ENCODE results near the gene DNASE2B. TPM values are rescaled to one million over a fixed set of nuclear protein-coding genes. Genes with fewer than 3 reads are reported as not detected.

The DNASE2B gene
- total RNA-seq, 2 experiments from 2014 or later: not detected

DNA sequence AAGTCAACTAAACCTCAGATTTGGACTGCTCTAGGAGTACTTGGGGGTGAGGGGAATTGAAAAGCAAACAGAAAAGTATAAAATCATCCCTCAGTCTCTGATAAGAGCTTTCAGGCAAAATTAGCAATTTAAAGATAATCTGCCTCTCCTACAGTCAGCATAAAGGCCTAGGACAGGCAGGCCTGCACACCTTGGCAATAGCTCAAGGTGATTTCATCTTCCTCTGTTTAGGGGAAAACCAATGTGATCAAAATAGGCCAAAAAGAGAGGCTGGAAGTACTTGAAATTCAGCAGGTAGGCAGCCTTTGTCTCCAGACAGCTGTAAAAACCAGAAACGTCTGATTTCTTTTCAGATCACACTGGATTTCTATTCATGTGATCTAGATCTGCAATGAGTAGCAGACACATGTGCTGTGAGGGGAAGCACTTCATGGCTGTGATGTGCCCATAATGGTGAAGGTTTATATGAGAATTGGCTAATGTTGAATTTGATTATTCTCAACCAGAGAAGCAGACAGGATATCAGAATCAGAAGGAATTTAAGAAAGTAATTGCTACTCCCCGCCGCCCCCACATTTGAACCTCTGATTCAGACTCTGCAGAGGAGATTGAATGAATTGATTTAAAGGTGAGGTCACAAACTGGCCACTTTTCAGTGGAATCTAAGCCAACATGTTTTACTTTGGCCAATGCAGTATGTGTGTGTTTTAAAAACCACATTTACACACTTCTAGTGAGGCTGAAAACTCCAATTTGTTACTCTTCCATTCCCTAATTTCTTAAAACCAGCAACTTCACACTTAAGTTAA lies 45.8 kb upstream of the DNASE2B start:
- Mint-ChIP-seq H3K27ac (no peak overlapping the region), H3K4me1 (ENCODE audit: low read depth) (peaks cover 6% of the 10 kb centered on the region), H3K36me3 (ENCODE audit: low read depth) (no peaks in the 10 kb centered on the region), H3K27me3 (peaks cover 2% of the 10 kb centered on the region), H3K9me3 (peaks cover 3% of the 10 kb centered on the region), H3K4me3 (no peak overlapping the region)
- ATAC-seq (no peak), DNase-seq (no peak)
- intact Hi-C loops (cut with micrococcal nuclease): no loop called here
- ChIA-PET CTCF (no interaction called here), POLR2A (no interaction called here)
- TF ChIP-seq, protein P1, sequence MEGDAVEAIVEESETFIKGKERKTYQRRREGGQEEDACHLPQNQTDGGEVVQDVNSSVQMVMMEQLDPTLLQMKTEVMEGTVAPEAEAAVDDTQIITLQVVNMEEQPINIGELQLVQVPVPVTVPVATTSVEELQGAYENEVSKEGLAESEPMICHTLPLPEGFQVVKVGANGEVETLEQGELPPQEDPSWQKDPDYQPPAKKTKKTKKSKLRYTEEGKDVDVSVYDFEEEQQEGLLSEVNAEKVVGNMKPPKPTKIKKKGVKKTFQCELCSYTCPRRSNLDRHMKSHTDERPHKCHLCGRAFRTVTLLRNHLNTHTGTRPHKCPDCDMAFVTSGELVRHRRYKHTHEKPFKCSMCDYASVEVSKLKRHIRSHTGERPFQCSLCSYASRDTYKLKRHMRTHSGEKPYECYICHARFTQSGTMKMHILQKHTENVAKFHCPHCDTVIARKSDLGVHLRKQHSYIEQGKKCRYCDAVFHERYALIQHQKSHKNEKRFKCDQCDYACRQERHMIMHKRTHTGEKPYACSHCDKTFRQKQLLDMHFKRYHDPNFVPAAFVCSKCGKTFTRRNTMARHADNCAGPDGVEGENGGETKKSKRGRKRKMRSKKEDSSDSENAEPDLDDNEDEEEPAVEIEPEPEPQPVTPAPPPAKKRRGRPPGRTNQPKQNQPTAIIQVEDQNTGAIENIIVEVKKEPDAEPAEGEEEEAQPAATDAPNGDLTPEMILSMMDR (IDR thresholded peaks at IDR 0.05): no peak

DNA sequence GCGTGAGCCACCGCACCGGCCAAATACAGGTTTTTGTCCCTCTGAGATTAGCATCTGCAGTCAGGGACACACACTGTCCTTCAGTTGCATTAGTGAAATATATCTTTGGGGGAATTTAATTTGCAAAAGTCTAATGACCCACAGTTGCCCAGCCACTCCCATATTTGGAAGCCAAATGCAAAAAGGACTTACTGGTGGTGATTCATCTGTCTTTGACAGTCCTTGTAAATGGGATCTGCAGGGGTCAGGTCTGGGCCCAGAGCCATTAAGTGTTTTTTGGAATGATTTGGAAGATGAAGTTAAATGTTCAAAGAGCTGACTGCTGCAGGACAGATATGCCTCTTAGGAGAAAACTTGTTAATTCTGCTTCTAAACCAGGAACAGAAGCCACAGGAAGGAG lies 44.6 kb upstream of the DNASE2B start:
- intact Hi-C loops (cut with micrococcal nuclease): no loop called here
- ATAC-seq (no peak), DNase-seq (no peak)
- Mint-ChIP-seq H3K27me3 (peaks cover 2% of the 10 kb centered on the region), H3K4me1 (ENCODE audit: low read depth) (peaks cover 6% of the 10 kb centered on the region), H3K4me3 (no peak overlapping the region), H3K27ac (no peak overlapping the region), H3K9me3 (peaks cover 3% of the 10 kb centered on the region), H3K36me3 (ENCODE audit: low read depth) (no peaks in the 10 kb centered on the region)
- TF ChIP-seq, protein P1 (IDR thresholded peaks at IDR 0.05): no peak
- ChIA-PET POLR2A (no interaction called here), CTCF (no interaction called here)

DNA sequence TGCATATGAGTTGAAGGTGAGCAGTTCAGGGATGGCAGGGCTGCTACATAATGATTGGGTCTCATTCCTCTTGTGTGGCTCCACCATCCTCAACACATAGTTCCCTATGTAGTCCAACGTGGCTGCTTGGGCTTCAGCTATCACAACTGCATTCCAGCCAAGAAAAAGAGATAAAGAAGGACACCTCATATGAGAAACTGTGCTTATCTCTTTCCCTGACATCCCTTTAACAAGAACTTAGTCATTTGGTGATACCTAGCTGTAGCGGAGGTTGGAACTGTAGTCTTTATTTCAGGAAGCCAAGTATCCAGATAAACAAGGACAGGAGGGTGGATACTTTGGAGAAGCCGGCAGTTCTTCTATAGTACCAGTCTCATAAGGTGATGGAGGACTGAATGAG lies 42.7 kb upstream of the DNASE2B start:
- no peak overlapping the region for H3K27ac Mint-ChIP-seq

DNA sequence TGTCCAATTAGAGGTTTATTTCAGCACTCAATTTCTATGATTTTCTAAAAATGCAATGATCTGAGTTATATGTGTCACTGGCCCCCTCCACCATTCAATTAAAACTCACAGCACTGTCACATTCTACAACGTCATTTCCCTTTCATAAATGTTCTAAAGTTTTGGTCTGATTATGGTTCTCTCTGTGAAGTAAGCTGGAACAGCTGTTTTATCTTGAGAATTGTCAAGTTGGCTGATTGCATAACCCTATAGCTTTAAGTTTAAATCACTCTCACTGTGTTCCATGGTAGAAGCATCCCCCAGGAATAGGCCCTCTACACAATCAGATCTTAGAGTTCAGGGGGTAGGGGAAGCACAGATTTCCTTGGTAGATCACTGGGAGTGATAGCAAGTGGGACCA lies 41.4 kb upstream of the DNASE2B start:
- ChIA-PET POLR2A (no interaction called here), CTCF (interaction anchor here (1.1 kb wide), 1 partner anchor 9 kb away, joined by 3 read pairs; no protein-coding TSS in a partner anchor)
- H3K4me1 Mint-ChIP-seq (ENCODE audit: low read depth): peaks cover 3% of the 10 kb centered on the region
- peaks cover 3% of the 10 kb centered on the region for H3K9me3 Mint-ChIP-seq
- no peaks in the 10 kb centered on the region for H3K36me3 Mint-ChIP-seq (ENCODE audit: low read depth)
- ATAC-seq (no peak), DNase-seq (no peak)
- H3K27ac Mint-ChIP-seq: no peak overlapping the region
- no peaks in the 10 kb centered on the region for H3K27me3 Mint-ChIP-seq
- H3K4me3 Mint-ChIP-seq: no peak overlapping the region
- TF ChIP-seq, protein P1 (IDR thresholded peaks at IDR 0.05): no peak
- intact Hi-C loops (cut with micrococcal nuclease): no loop called here

More for the DNA sequence above, 42.7 kb upstream of the DNASE2B start:
- no peak overlapping the region for H3K4me3 Mint-ChIP-seq
- ATAC-seq: no peak
- H3K9me3 Mint-ChIP-seq: peaks cover 3% of the 10 kb centered on the region
- no peaks in the 10 kb centered on the region for H3K27me3 Mint-ChIP-seq
- H3K36me3 Mint-ChIP-seq (ENCODE audit: low read depth): no peaks in the 10 kb centered on the region
- peaks cover 6% of the 10 kb centered on the region for H3K4me1 Mint-ChIP-seq (ENCODE audit: low read depth)
- intact Hi-C loops (cut with micrococcal nuclease): no loop called here
- TF ChIP-seq, protein P1 (IDR thresholded peaks at IDR 0.05): no peak
- CTCF ChIA-PET: interaction anchor here (1.4 kb wide), 1 partner anchor 23 kb away, joined by 3 read pairs; no protein-coding TSS in a partner anchor
- POLR2A ChIA-PET: no interaction called here
- no peak for DNase-seq

DNA sequence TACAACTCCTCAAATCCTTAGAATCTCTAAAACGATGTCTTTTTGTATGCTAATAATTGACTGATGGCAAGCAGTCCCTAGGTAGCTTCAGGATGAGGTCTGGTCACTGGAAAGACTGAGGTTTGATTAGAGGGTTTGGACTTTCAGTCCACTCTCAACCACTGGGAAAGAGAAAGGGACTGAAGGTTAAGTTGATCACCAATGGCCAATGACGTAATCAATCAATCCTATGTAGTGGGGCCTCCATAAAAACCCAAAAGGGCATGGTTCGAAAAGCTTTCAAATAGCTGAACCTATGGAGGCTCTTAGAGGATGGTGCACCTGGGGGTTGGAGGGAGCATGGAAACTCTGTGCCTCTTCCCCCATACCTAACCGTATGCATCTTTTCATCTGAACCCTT lies 39.6 kb upstream of the DNASE2B start:
- Mint-ChIP-seq H3K27me3 (no peaks in the 10 kb centered on the region), H3K4me3 (no peak overlapping the region), H3K4me1 (ENCODE audit: low read depth) (peaks cover 3% of the 10 kb centered on the region), H3K9me3 (peaks cover 3% of the 10 kb centered on the region), H3K27ac (no peak overlapping the region), H3K36me3 (ENCODE audit: low read depth) (no peaks in the 10 kb centered on the region)
- intact Hi-C loops (cut with micrococcal nuclease): no loop called here
- CTCF ChIA-PET: no interaction called here
- ATAC-seq (no peak), DNase-seq (no peak)
- TF ChIP-seq, protein P1 (IDR thresholded peaks at IDR 0.05): no peak
- POLR2A ChIA-PET: no interaction called here

Data from activated CD8-positive, alpha-beta T cell treated with anti-CD3 and anti-CD28 coated beads for 36 hours (primary cell).